Panc1 (cell line): ENCODE results near the gene FXYD3. TPM values are rescaled to one million over a fixed set of nuclear protein-coding genes. Genes with fewer than 3 reads are reported as not detected.

Experiments
- ATAC-seq: fragments of 200-7000 bp; cut with Tn5 transposase; 2 replicates; pipeline ENCODE4 v1.9.1; 2020; ENCODE audit warnings: mild to moderate bottlenecking, moderate library complexity
- BruUV-seq: library from RNA; stranded (reverse); fragments of 400-500 nt; replicated peaks from 2 replicates; lab custom pipeline; 2021; lab: Mats Ljungman, UMichigan
- CTCF ChIA-PET: fragments of 300-600 bp; sonication (Branson Sonifier 250); formaldehyde crosslinking; loops from one replicate; lab custom pipeline; 2022; ENCODE audit warnings: antibody characterized with exemption; lab: Charles Lee
- POLR2A ChIA-PET: fragments of 300-600 bp; sonication (Branson Sonifier 250); formaldehyde crosslinking; loops from one replicate; lab custom pipeline; 2022; ENCODE audit warnings: antibody characterized with exemption; lab: Charles Lee
- DNase-seq: peaks from one replicate; pipeline ENCODE4 v3.0.0-alpha.2; 2010; ENCODE audit warnings: low read depth, low spot score
- H3K27ac ChIP-seq: 2 replicates; pipeline ENCODE4 v1.5.1; 2011; ENCODE audit warnings: mild to moderate bottlenecking, low read length, inconsistent platforms
- H3K27me3 ChIP-seq: fragments of 200-500 bp; sonication (Bioruptor generic); 2 replicates; pipeline ENCODE4 v1.6.0; 2014; ENCODE audit warnings: low read length, inconsistent platforms; ENCODE audit not compliant: control insufficient read depth, insufficient read depth
- H3K36me3 ChIP-seq: fragments of 200-500 bp; sonication (Bioruptor generic); 2 replicates; pipeline ENCODE4 v1.5.1; 2014; ENCODE audit warnings: inconsistent platforms, mild to moderate bottlenecking, low read length, moderate library complexity; ENCODE audit not compliant: control insufficient read depth, insufficient read depth
- H3K4me1 ChIP-seq: 2 replicates; pipeline ENCODE4 v1.5.1; 2011; ENCODE audit warnings: inconsistent platforms, mild to moderate bottlenecking, low read length, moderate library complexity; ENCODE audit not compliant: control insufficient read depth, insufficient read depth
- H3K4me3 ChIP-seq, 2 experiments: 2 replicates each; pipeline ENCODE4 v1.5.1; 2011 to 2012; ENCODE audit warnings: low read depth in 2 of 2, low read length in 2 of 2, mild to moderate bottlenecking in 2 of 2, inconsistent platforms in 1 of 2, moderate library complexity in 1 of 2
- H3K9me3 ChIP-seq: fragments of 200-500 bp; sonication (Bioruptor generic); 2 replicates; pipeline ENCODE4 v1.5.1; 2014; ENCODE audit warnings: low read depth, mild to moderate bottlenecking, inconsistent platforms, low read length, moderate library complexity; ENCODE audit not compliant: control insufficient read depth, insufficient read depth
- CTCF ChIP-seq: fragments of 450-650 bp; IDR thresholded peaks from 2 replicates; pipeline ENCODE4 v1.5.1; 2017; ENCODE audit warnings: mild to moderate bottlenecking
- POLR2AphosphoS5 ChIP-seq: IDR thresholded peaks from 2 replicates; pipeline ENCODE4 v1.6.1; 2012; ENCODE audit warnings: mild to moderate bottlenecking, low read depth, low read length, moderate library complexity
- SIN3A ChIP-seq: IDR thresholded peaks from 2 replicates; pipeline ENCODE4 v1.6.1; 2012; ENCODE audit warnings: low read depth, mild to moderate bottlenecking, low read length, moderate library complexity, borderline replicate concordance; ENCODE audit not compliant: insufficient read depth
- TCF7L2 ChIP-seq: IDR thresholded peaks from 2 replicates; pipeline ENCODE4 v1.6.1; 2011; ENCODE audit warnings: mild to moderate bottlenecking, low read depth, low read length, inconsistent platforms
- in situ Hi-C: cut with HindIII; loops from 2 replicates; pipeline ENCODE4 v1.10.0; 2016; ENCODE audit warnings: low sequenced_read_pairs, low pct_unique_long_range_greater_than_20kb
- intact Hi-C: fragments of 100-400 bp; cut with micrococcal nuclease; formaldehyde crosslinking; loops from one replicate; pipeline ENCODE4 v1.10.0; 2022; ENCODE audit not compliant: unreplicated experiment
- total RNA-seq: library from RNA; stranded (reverse); gene quantifications from one replicate; pipeline ENCODE4 v1.2.1, GENCODE V29; 2021; ENCODE audit not compliant: unreplicated experiment
- TF ChIP-seq, protein P1 (sequence below), 2 experiments: IDR thresholded peaks; 2 replicates each; pipeline ENCODE4 v1.6.1; 2011 to 2012; ENCODE audit warnings: low read depth in 2 of 2, control low read depth in 1 of 2, low read length in 1 of 2, mild to moderate bottlenecking in 1 of 2, moderate library complexity in 1 of 2; ENCODE audit not compliant: insufficient read depth in 1 of 2

The FXYD3 gene
- total RNA-seq, 1 experiment from 2014 or later = not detected

- H3K9me3 ChIP-seq = peaks cover 4% of the 10 kb centered on the region; the same call in 1 of the 2 replicates
- no peaks in the 10 kb centered on the region; the same call in 1 of the 2 replicates for H3K27me3 ChIP-seq
- ChIA-PET CTCF (no interaction called here), POLR2A (no interaction called here)
- no peak overlapping the region for H3K27ac ChIP-seq
- in situ Hi-C loops (no loop called here), intact Hi-C loops (no loop called here)
- ATAC-seq (peak; percentile 54), DNase-seq (no peak)
- TF ChIP-seq TCF7L2 (no peak), SIN3A (no peak), CTCF (no peak), POLR2AphosphoS5 (no peak)
- TF ChIP-seq, protein P1, sequence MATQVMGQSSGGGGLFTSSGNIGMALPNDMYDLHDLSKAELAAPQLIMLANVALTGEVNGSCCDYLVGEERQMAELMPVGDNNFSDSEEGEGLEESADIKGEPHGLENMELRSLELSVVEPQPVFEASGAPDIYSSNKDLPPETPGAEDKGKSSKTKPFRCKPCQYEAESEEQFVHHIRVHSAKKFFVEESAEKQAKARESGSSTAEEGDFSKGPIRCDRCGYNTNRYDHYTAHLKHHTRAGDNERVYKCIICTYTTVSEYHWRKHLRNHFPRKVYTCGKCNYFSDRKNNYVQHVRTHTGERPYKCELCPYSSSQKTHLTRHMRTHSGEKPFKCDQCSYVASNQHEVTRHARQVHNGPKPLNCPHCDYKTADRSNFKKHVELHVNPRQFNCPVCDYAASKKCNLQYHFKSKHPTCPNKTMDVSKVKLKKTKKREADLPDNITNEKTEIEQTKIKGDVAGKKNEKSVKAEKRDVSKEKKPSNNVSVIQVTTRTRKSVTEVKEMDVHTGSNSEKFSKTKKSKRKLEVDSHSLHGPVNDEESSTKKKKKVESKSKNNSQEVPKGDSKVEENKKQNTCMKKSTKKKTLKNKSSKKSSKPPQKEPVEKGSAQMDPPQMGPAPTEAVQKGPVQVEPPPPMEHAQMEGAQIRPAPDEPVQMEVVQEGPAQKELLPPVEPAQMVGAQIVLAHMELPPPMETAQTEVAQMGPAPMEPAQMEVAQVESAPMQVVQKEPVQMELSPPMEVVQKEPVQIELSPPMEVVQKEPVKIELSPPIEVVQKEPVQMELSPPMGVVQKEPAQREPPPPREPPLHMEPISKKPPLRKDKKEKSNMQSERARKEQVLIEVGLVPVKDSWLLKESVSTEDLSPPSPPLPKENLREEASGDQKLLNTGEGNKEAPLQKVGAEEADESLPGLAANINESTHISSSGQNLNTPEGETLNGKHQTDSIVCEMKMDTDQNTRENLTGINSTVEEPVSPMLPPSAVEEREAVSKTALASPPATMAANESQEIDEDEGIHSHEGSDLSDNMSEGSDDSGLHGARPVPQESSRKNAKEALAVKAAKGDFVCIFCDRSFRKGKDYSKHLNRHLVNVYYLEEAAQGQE (IDR thresholded peaks at IDR 0.05; ENCODE audit: insufficient read depth in 1 of 2, low read depth in 2 of 2, low read length in 1 of 2) = no peak
- no TSS peak for BruUV-seq
- no peaks in the 10 kb centered on the region for H3K36me3 ChIP-seq
- no peaks in the 10 kb centered on the region for H3K4me1 ChIP-seq
- H3K4me3 ChIP-seq = no peak overlapping the region
Measured at GRCh38 chr19:35074426-35075201, 41.0 kb upstream of the FXYD3 start.

DNA sequence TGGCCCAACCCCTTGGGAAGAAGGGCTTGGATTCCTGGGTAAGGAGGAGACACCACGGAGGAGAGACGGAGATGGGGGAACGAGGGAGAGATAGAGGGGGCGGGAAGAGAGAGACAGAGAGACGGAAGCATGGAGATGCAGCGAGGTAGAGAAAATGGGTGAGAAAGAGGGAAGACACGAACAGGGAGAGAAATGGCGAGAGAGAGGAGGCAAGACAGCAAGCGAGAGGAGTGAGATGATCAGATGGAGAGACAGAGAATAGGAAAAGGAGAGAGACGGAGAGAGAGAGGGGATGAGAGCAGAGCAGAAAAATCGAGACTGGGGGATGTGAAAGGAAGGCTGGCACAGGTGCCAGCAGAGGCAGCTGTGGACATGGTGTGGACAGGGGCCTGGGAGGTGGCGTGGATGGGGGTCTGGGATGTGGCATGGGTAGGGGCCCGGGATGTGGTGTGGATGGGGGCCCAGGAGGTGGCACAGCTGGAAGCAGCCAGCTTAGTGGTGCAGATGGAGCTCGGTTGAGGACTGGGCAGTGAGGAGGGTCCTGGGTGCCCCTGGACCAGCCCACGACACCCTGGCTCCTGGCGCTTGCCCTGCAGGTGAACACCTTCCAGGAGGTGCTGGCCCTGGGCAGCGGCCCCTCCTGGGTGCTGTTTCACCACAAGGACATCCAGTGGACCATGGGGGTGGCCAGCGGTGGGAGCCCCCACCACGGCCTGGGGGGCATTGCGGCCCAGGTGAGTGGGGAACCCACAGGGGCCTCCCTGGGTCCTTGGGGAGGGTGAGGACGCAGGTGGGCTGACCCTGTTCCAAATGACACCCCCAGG, 40.2 kb upstream of the FXYD3 start:
- Histone ChIP-seq H3K27me3 (no peaks in the 10 kb centered on the region; the same call in 1 of the 2 replicates), H3K4me1 (no peaks in the 10 kb centered on the region), H3K9me3 (peaks cover 3% of the 10 kb centered on the region; the same call in 1 of the 2 replicates), H3K36me3 (no peaks in the 10 kb centered on the region), H3K4me3 (no peak overlapping the region), H3K27ac (no peak overlapping the region)
- no peak for ATAC-seq
- BruUV-seq = no TSS peak
- DNase-seq = no peak
- in situ Hi-C loops (no loop called here), intact Hi-C loops (no loop called here)
- CTCF ChIA-PET = no interaction called here
- POLR2A ChIA-PET = no interaction called here
- TF ChIP-seq, protein P1 (IDR thresholded peaks at IDR 0.05; ENCODE audit: insufficient read depth in 1 of 2, low read depth in 2 of 2, low read length in 1 of 2) = no peak
- TF ChIP-seq POLR2AphosphoS5 (no peak), CTCF (no peak), SIN3A (no peak), TCF7L2 (no peak)
